Naive thymus-derived CD8-positive, alpha-beta T cell (primary cell): Measurements from ENCODE around the gene MAP2K7. TPM values are rescaled to one million over a fixed set of nuclear protein-coding genes. Genes with fewer than 3 reads are reported as not detected.
"Not testable (repeated sequence)": the region's sequence is repeated elsewhere in the genome, so short reads cannot be mapped to it uniquely, and the experiment has no call there.

Source experiments
- ATAC-seq, 2 donors: fragments of 150-1000 bp; cut with Tn5 transposase in 1 of 2; sonication (Bioruptor Pico), chemical (Tn5 transposase) in 1 of 2; 1 replicate in 1 of 2; 2 replicates in 1 of 2; pipeline ENCODE4 v1.10.0; 2021; ENCODE audit warnings: mild to moderate bottlenecking in 2 of 2, moderate library complexity in 2 of 2
- POLR2A ChIA-PET: fragments of 350-600 bp; sonication (Branson Sonifier 250); formaldehyde crosslinking; loops from one replicate; lab custom pipeline; 2021; ENCODE audit warnings: antibody characterized with exemption; lab: Charles Lee
- DNase-seq, 10 donors: peaks; one replicate each; pipeline versions ENCODE4 v3.0.0 to v3.0.0-alpha.2; 2020 to 2022
- H3K27ac Mint-ChIP-seq, 10 donors: one replicate each; pipeline ENCODE4 v1.8.0; 2020 to 2022; ENCODE audit warnings: mild to moderate bottlenecking in 10 of 10, mixed read lengths in 10 of 10, moderate library complexity in 4 of 10, inconsistent platforms in 1 of 10
- H3K27me3 Mint-ChIP-seq, 5 donors: one replicate each; pipeline ENCODE4 v1.8.0; 2021 to 2022; ENCODE audit warnings: mixed read lengths in 5 of 5
- H3K36me3 Mint-ChIP-seq, 3 donors: one replicate each; pipeline ENCODE4 v1.8.0; 2020 to 2022; ENCODE audit warnings: mixed read lengths in 3 of 3, mild to moderate bottlenecking in 2 of 3, inconsistent platforms in 1 of 3
- H3K4me1 Mint-ChIP-seq, 4 donors: one replicate each; pipeline ENCODE4 v1.8.0; 2021 to 2022; ENCODE audit warnings: mixed read lengths in 4 of 4
- H3K4me3 Mint-ChIP-seq, 10 donors: one replicate each; pipeline ENCODE4 v1.8.0; 2020 to 2022; ENCODE audit warnings: mild to moderate bottlenecking in 10 of 10, mixed read lengths in 10 of 10, moderate library complexity in 6 of 10, inconsistent platforms in 1 of 10
- H3K9me3 Mint-ChIP-seq, 9 donors: one replicate each; pipeline ENCODE4 v1.8.0; 2020 to 2022; ENCODE audit warnings: mixed read lengths in 9 of 9, mild to moderate bottlenecking in 3 of 9, inconsistent platforms in 1 of 9, moderate library complexity in 1 of 9
- polyA plus RNA-seq, 3 donors: library from polyadenylated mRNA; unstranded; fragments of 300-500 nt; fragmentation: Illumina TruSeq; gene quantifications; one replicate each; pipeline ENCODE4 v1.2.3, GENCODE V29; 2021
- total RNA-seq, 8 experiments: library from RNA in 2 of 8; stranded (reverse) in 2 of 8; gene quantifications; one replicate each; pipeline ENCODE4 v1.2.3 and lab custom pipeline; 2021 to 2026

MAP2K7 gene
- total and polyA plus RNA-seq, 5 experiments from 2014 or later = 1.8 to 86.9 (median 5.1) TPM

DNA sequence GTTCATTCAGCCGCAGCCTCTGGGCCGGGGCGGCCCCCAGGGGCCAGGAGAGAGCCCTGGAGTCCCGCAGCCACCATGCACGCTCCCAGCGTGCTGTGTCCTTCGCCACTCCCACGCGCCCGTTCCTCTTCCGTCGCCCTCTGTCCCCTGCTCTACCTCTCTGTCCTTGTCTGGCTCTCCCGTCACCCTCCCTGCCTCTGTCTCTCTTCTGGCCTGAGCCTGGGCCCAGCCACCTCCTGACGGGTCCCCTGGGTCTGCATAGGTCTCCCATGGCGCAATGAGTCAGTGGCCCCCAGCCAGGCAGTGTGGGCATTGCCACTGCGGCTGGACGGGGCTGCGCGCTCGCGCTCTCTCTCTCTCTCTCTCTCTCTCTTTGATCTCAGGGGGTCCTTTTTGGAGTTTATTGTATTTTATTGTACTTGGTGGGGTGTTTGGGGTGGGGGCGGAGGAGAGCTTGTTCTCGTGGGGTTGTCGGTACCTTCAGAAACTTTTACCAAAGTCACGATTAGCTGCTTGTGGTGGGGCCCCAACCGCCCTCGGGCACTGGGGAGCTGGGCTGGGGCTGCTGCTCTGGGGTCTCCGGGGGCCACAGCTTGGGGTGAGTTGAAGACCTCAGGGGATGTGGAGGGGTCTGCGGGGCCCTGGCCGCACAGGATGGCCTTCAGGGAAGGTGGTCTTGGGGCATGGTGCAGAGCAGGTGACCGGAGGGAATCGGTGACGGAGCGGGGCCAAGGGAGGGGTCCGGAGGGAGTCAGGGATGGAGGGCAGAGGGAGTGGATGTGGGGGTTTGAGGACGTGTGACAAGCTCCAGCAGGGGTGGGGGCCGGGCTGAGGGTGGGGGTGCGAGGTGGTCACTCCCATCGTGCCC, 9.3 kb downstream of the MAP2K7 start:
- no peak overlapping the region for H3K4me3 Mint-ChIP-seq
- peaks cover 5 to 25% (median 9%) of the 10 kb centered on the region in 5 donors for H3K27me3 Mint-ChIP-seq
- DNase-seq (peak in 1 of 10 donors; percentile 7), ATAC-seq (no peak)
- POLR2A ChIA-PET = interaction anchor here (0.6 to 0.9 kb wide), 2 partner anchors 9 to 136 kb away, joined by 3 read pairs; partner anchors contain the start of gene MAP2K7
- peaks cover 5 to 24% (median 12%) of the 10 kb centered on the region in 4 donors for H3K4me1 Mint-ChIP-seq
- H3K27ac Mint-ChIP-seq = no peak overlapping the region
- H3K9me3 Mint-ChIP-seq = no peaks in the 10 kb centered on the region
- H3K36me3 Mint-ChIP-seq = peaks cover 0 to 30% (median 12%) of the 10 kb centered on the region in 3 donors

DNA sequence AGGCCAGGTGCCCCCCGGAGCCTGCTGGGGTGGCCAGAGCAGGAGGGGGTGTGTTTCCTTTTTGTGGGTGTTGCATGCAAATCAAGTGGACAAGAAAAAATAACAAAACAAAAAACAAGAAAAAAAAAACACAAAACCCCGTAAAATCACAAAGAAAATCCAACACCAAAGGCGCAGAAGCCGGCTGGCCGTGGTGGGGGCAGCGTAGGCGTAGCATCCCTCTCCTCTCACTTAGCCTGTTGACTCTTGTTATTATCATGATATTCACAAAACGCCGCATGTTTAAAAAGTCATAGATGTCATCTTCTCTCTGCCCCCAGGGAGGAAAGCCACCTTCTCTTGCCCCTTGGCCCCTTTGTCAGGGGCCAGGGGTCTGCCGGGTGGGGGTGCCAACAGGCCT, 10.0 kb downstream of the MAP2K7 start:
- Mint-ChIP-seq H3K9me3 (no peaks in the 10 kb centered on the region), H3K4me3 (no peak overlapping the region), H3K27me3 (peaks cover 9 to 32% (median 12%) of the 10 kb centered on the region in 5 donors), H3K36me3 (peaks cover 0 to 30% (median 12%) of the 10 kb centered on the region in 3 donors), H3K4me1 (peaks cover 7 to 19% (median 17%) of the 10 kb centered on the region in 4 donors), H3K27ac (no peak overlapping the region)
- ATAC-seq = no peak
- DNase-seq = no peak
- POLR2A ChIA-PET = interaction anchor here (0.9 kb wide), 1 partner anchor 10 kb away, joined by 3 read pairs; the partner anchor contains the start of gene MAP2K7

DNA sequence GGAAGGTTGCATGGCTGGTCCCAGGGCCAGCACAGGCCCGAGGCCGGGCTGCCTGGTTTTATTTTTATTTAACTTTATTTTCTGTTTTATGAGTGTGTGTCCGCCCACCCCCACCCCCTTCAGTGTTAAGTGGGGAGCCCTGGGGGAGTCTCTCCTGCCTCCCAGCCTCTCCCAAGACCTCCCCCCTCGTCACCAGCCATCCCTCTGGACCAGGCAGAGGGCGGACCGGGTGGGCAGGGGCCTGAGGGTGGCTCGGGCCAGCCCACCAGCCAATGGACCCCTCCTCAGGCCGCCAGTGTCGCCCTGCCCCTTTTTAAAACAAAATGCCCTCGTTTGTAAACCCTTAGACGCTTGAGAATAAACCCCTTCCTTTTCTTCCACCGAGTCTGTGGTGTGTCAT, 10.4 kb downstream of the MAP2K7 start:
- Mint-ChIP-seq H3K27me3 (peaks cover 9 to 32% (median 12%) of the 10 kb centered on the region in 5 donors), H3K9me3 (no peaks in the 10 kb centered on the region), H3K4me1 (peaks cover 7 to 19% (median 17%) of the 10 kb centered on the region in 4 donors), H3K27ac (no peak overlapping the region), H3K36me3 (peaks cover 0 to 30% (median 12%) of the 10 kb centered on the region in 3 donors), H3K4me3 (peak overlapping the region in 1 of 10 donors; percentile 67)
- DNase-seq = no peak
- ATAC-seq = no peak
- POLR2A ChIA-PET = no interaction called here

DNA sequence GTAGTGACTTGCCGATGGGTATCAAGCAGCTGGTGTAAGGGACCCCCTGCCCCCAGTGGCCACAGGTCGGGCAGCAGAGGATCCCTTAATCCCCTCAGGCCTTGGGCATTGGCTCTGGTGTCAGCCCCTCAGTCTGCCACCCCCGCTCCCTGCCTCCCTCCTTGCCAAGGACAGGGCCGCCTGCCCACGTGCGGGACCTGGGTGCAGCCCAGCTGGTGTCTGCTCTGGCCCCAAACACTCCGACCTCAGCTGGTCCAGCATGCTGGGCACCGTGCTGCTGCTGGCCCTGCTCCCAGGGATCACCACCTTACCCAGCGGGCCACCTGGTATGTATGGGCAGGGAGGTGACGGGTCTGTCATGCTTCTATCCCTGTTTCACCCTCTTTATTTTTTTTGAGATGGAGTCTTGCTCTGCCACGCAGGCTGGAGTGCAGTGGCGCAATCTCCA, 10.9 kb downstream of the MAP2K7 start, which contains the start of gene TGFBR3L:
Gene TGFBR3L, plus strand, starts transcription at position 233 of the 448 bp plus-strand sequence.
- H3K4me3 Mint-ChIP-seq = peak within 1 kb of the TSS; percentile 14 to 77 (median 62)
- peaks cover 10 to 34% (median 13%) of the 10 kb centered on the region in 5 donors for H3K27me3 Mint-ChIP-seq
- H3K9me3 Mint-ChIP-seq = no peaks in the 10 kb centered on the region
- H3K4me1 Mint-ChIP-seq = peaks cover 8 to 23% (median 20%) of the 10 kb centered on the region in 4 donors
- DNase-seq = no peak
- ATAC-seq = no peak
- POLR2A ChIA-PET = no interaction called here
- peaks cover 0 to 30% (median 12%) of the 10 kb centered on the region in 3 donors for H3K36me3 Mint-ChIP-seq
- peak within 1 kb of the TSS in 3 of 10 donors; percentile 38 to 57 (median 51) for H3K27ac Mint-ChIP-seq

DNA sequence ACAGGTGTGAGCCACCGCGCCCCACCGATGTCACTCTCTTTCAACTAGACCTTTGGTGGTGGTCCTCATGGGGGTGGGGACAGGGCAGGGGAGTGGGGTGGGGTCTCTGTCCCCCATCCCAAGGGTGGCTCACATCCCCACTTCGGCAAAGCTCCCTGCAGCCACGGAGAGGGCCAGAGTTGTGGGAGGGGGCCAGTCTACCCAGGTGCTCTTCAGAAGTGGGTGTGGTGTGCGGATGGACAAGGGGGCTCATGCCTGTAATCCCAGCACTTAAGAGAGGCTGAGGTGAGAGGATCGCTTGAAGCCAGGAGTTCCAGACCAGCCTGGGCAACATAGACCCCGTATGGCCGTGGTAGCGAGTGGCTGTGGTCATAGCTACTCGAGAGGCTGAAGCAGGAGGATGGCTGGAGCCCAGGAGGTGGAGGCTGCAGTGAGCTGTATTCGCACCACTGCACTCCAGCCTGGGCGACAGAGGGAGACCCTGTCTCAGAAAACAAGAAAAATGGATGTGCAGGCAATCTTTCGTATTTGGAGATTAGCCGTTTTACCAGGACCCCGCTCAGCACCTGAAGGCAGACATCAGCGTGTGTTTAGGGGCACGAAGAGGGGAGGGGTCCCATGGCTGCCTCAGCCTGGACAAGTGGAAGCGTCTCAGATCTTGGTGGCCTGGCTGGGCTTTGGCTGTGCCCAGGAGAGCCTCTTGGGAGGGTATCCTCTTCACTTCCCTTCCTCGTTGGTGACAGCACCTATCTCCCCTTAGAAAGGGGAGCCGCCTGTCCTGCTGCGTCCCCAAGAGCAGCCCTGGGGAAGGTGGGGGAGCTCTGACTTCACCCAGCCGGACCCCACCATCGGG, 11.8 kb downstream of the MAP2K7 start:
- Mint-ChIP-seq H3K9me3 (no peaks in the 10 kb centered on the region), H3K36me3 (peaks cover 0 to 30% (median 12%) of the 10 kb centered on the region in 3 donors), H3K27ac (peak overlapping the region in 4 of 10 donors; percentile 38 to 57 (median 46)), H3K4me1 (peaks cover 13 to 28% (median 26%) of the 10 kb centered on the region in 4 donors), H3K4me3 (peak overlapping the region; percentile 33 to 77 (median 61)), H3K27me3 (peaks cover 11 to 39% (median 18%) of the 10 kb centered on the region in 5 donors)
- no peak for ATAC-seq
- POLR2A ChIA-PET = interaction anchor here (0.6 to 1.3 kb wide), 6 partner anchors 12 to 46 kb away, joined by 4 to 7 read pairs (median 5); partner anchors contain the start of gene MAP2K7
- DNase-seq = peak in 1 of 10 donors; percentile 64

DNA sequence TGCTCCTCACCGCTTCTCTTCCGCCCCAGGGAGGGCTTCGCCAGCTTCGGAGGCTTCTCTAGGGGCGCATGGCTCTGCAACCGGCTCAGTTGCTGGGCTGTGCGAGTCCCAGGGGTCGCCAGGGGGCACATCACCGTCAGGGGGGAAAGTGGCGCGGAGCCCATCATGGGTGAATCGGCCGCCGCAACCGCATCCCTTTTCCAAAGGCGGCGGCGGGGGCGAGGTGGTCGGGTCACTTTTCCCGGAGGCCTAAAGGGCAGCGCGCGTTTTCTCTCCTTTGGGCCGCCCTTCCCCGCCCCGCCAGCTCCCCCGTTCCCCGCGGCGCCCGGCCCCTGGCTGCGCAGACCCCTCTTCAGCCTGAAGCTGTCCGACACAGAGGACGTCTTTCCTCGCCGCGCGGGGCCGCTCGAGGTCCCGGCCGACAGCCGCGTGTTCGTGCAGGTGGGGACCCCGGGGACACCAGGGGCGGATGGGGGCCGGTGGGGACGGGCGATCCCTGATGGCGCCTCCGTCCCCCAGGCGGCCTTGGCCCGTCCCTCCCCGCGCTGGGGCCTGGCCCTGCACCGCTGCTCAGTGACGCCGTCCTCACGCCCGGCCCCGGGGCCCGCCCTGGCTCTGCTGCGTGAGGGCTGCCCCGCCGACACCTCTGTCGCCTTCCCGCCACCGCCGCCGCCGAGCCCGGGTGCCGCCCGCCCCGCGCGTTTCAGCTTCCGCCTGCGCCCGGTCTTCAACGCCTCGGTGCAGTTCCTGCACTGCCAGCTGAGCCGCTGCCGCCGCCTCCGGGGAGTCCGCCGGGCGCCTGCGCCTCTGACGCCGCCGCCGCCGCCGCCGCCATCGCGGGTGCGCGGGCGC, 12.7 kb downstream of the MAP2K7 start:
- Mint-ChIP-seq H3K9me3 (no peaks in the 10 kb centered on the region), H3K4me3 (peak overlapping the region in 9 of 10 donors; percentile 23 to 80 (median 61)), H3K27me3 (peaks cover 11 to 39% (median 18%) of the 10 kb centered on the region in 5 donors), H3K27ac (peak overlapping the region in 3 of 10 donors; percentile 33 to 51 (median 40)), H3K4me1 (peaks cover 16 to 34% (median 31%) of the 10 kb centered on the region in 4 donors), H3K36me3 (peaks cover 0 to 24% (median 11%) of the 10 kb centered on the region in 3 donors)
- ATAC-seq (peak; percentile 1 to 3), DNase-seq (peak in 6 of 10 donors; percentile 23 to 50 (median 40))
- POLR2A ChIA-PET = interaction anchor here (0.6 to 7.5 kb wide), 9 partner anchors 8 to 52 kb away, joined by 3 to 66 read pairs (median 5); partner anchors contain the start of genes MAP2K7 and TIMM44

DNA sequence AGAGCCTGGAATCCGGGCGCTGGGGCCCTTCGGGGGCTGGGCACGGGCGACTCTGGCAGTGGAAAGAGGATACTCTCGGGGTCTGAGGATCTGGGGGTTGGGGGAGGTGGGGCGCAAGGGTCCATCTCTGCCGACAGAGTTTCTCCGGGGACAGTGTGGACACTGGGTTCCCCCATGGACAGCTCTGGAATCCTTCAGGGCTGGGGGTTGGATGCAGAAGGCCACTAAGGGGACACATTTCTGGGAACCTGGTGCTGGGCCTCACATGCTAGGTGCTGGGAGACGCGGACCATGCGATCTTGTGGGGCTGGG, 13.2 kb downstream of the MAP2K7 start:
- peaks cover 0 to 20% (median 7%) of the 10 kb centered on the region in 3 donors for H3K36me3 Mint-ChIP-seq
- H3K4me3 Mint-ChIP-seq = peak overlapping the region; percentile 62 to 85 (median 79)
- H3K27ac Mint-ChIP-seq = peak overlapping the region in 1 of 10 donors; percentile 60
- no peak for DNase-seq
- peaks cover 18 to 40% (median 36%) of the 10 kb centered on the region in 4 donors for H3K4me1 Mint-ChIP-seq
- H3K9me3 Mint-ChIP-seq = no peaks in the 10 kb centered on the region
- ATAC-seq = no peak
- peaks cover 11 to 39% (median 18%) of the 10 kb centered on the region in 5 donors for H3K27me3 Mint-ChIP-seq
- POLR2A ChIA-PET = interaction anchor here (0.7 to 7.5 kb wide), 5 partner anchors 8 to 52 kb away, joined by 3 to 66 read pairs (median 5); partner anchors contain the start of gene TIMM44

DNA sequence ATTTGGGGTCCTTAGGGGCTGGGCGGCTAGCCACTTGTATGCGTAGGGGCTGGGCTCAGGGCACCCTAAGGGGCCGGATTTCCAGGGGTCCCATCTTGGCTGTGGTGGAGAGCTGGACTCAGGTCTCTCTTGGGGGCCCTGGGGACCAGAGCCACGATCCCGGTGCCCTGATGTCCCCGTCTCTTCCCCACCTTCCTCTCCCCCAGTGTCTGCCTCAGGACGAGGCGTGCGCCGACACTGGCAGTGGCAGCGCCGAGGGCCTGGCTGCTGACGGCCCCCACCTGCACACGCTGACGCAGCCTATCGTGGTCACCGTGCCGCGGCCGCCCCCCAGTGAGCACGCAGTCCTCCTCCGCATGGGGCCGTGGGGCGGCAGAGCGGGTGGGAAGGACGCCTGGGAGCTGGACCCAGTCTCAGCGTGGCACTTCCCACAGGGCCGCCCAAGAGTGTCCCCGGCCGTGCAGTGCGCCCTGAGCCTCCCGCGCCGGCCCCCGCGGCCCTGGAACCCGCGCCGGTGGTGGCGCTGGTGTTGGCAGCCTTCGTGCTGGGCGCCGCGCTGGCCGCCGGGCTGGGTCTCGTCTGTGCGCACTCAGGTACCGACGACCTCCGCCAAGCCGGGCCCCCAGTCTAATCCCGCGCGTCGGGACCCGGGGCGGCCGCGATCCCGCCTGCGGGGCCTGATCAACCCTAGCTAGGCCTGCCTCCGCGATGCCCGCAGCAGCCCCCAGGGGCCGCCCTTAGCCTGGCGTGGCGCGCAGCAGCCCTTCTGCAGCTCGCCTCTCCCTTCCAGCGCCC, 13.8 kb downstream of the MAP2K7 start:
- POLR2A ChIA-PET = interaction anchor here (0.6 to 7.5 kb wide), 7 partner anchors 9 to 299 kb away, joined by 3 to 69 read pairs (median 6); partner anchors contain the start of genes MAP2K7 and TIMM44

DNA sequence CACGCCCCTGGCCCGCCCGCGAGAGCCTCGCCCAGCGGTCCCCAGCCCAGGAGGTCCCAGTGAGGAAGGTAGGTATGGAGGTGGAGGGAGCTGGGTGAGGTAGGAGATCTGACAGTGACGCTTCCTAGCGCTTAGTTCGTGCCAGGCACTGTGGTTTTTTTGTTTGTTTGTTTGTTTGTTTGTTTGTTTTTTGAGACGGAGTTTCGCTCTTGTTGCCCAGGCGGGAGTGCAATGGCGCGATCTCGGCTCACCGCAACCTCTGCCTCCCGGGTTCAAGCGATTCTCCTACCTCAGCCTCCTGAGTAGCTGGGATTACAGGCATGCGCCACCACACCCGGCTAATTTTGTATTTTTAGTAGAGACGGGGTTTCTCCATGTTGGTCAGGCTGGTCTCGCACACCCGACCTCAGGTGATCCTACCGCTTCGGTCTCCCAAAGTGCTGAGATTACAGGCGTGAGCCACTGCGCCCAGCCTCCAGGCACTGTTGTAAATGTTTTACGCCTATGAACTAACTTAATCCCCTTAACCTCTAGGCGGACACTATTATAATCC, 14.5 kb downstream of the MAP2K7 start:
- DNase-seq, H3K9me3 Mint-ChIP-seq, ATAC-seq: not testable (repeated sequence)
- H3K36me3 Mint-ChIP-seq = peaks cover 0 to 20% (median under 1%) of the 10 kb centered on the region in 3 donors
- peaks cover 18 to 48% (median 43%) of the 10 kb centered on the region in 4 donors for H3K4me1 Mint-ChIP-seq
- peaks cover 11 to 39% (median 18%) of the 10 kb centered on the region in 5 donors for H3K27me3 Mint-ChIP-seq
- POLR2A ChIA-PET = interaction anchor here (0.6 to 7.5 kb wide), 4 partner anchors 10 to 298 kb away, joined by 6 to 69 read pairs (median 36); partner anchors contain the start of genes MAP2K7 and TIMM44
- H3K27ac Mint-ChIP-seq = peak overlapping the region in 5 of 10 donors; percentile 20 to 73 (median 43)
- H3K4me3 Mint-ChIP-seq = peak overlapping the region; percentile 39 to 65 (median 56)

More for the DNA sequence above, 13.8 kb downstream of the MAP2K7 start:
- ATAC-seq (peak; percentile 20 to 35), DNase-seq (peak in 6 of 10 donors; percentile 36 to 56 (median 53))
- H3K4me1 Mint-ChIP-seq = peaks cover 18 to 44% (median 41%) of the 10 kb centered on the region in 4 donors
- H3K27me3 Mint-ChIP-seq = peaks cover 11 to 39% (median 18%) of the 10 kb centered on the region in 5 donors
- H3K4me3 Mint-ChIP-seq = peak overlapping the region; percentile 12 to 85 (median 79)
- H3K27ac Mint-ChIP-seq = peak overlapping the region in 4 of 10 donors; percentile 43 to 73 (median 60)
- no peaks in the 10 kb centered on the region for H3K9me3 Mint-ChIP-seq
- peaks cover 0 to 23% (median 4%) of the 10 kb centered on the region in 3 donors for H3K36me3 Mint-ChIP-seq
